Calu3 (cell line): Measurements from ENCODE around the gene BIRC5. TPM values are rescaled to one million over a fixed set of nuclear protein-coding genes. Genes with fewer than 3 reads are reported as not detected.
A peak's percentile ranks its signal among the peaks of the same experiment; 100 is the strongest.

Experiments used
- BruUV-seq: library from RNA; stranded (reverse); fragments of 400-500 nt; replicated peaks from 2 replicates; lab custom pipeline; 2021; lab: Mats Ljungman, UMichigan
- CTCF ChIA-PET: fragments of 300-600 bp; sonication (Branson Sonifier 250); formaldehyde crosslinking; loops from one replicate; lab custom pipeline; 2022; ENCODE audit warnings: antibody characterized with exemption; lab: Charles Lee
- DNase-seq: peaks from one replicate; pipeline ENCODE4 v3.0.0; 2022
- H3K27ac Mint-ChIP-seq: one replicate; pipeline ENCODE4 v1.8.0; 2022; ENCODE audit warnings: mixed read lengths; ENCODE audit not compliant: unreplicated experiment
- H3K27me3 Mint-ChIP-seq: one replicate; pipeline ENCODE4 v1.8.0; 2022; ENCODE audit warnings: mixed read lengths; ENCODE audit not compliant: unreplicated experiment
- H3K36me3 Mint-ChIP-seq: one replicate; pipeline ENCODE4 v1.8.0; 2022; ENCODE audit warnings: mild to moderate bottlenecking, moderate library complexity, mixed read lengths; ENCODE audit not compliant: insufficient read depth, unreplicated experiment
- H3K4me1 Mint-ChIP-seq: one replicate; pipeline ENCODE4 v1.8.0; 2022; ENCODE audit warnings: mild to moderate bottlenecking, low read depth, mixed read lengths; ENCODE audit not compliant: unreplicated experiment
- H3K4me3 Mint-ChIP-seq: one replicate; pipeline ENCODE4 v1.8.0; 2022; ENCODE audit warnings: mild to moderate bottlenecking, low read depth, moderate library complexity, mixed read lengths; ENCODE audit not compliant: unreplicated experiment
- H3K9me3 Mint-ChIP-seq: one replicate; pipeline ENCODE4 v1.8.0; 2022; ENCODE audit warnings: low read depth, mixed read lengths; ENCODE audit not compliant: unreplicated experiment
- CTCF ChIP-seq: fragments of 200-600 bp; IDR thresholded peaks from one replicate; pipeline ENCODE4 v1.8.0; 2022; ENCODE audit warnings: antibody characterized with exemption; ENCODE audit not compliant: unreplicated experiment
- intact Hi-C: fragments of 100-400 bp; cut with micrococcal nuclease; formaldehyde crosslinking; loops from one replicate; pipeline ENCODE4 v1.10.0; 2022; ENCODE audit not compliant: unreplicated experiment
- total RNA-seq: library from RNA; stranded (reverse); gene quantifications from 2 replicates; pipeline ENCODE4 v1.2.3, GENCODE V29; 2022

Gene BIRC5
- total RNA-seq, 1 experiment from 2014 or later = 58.5 TPM

DNA sequence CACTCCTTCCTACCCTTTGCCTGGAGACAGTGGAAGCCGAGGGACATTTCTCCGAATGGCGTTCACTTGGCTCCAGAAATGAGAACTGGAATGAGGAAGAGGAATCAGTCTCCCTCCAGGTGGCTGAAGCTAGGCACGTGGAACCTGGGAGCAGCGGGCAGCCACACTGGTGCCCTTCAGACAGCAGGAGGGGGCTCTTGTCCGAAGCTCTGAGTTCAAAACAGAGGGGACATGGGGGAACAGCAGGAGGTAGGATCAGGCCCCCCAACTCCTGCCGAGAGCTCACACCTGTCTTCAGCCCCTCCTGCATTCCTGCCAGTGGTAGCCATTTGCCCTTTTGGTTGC is 58.8 kb downstream of the BIRC5 start:
- Mint-ChIP-seq H3K9me3 (no peaks in the 10 kb centered on the region), H3K27ac (peak overlapping the region; percentile 39)
- CTCF ChIA-PET = no interaction called here

GRCh38 chr17:78273813-78274212 is 59.8 kb downstream of the BIRC5 start:
- Mint-ChIP-seq H3K9me3 (no peaks in the 10 kb centered on the region), H3K27ac (no peak overlapping the region), H3K36me3 (no peaks in the 10 kb centered on the region), H3K4me1 (no peaks in the 10 kb centered on the region), H3K4me3 (no peak overlapping the region), H3K27me3 (peaks cover 36% of the 10 kb centered on the region)
- TF ChIP-seq CTCF = no peak
- no TSS peak for BruUV-seq
- no peak for DNase-seq
- intact Hi-C loops = no loop called here
- CTCF ChIA-PET = no interaction called here

More for the DNA sequence above, 58.8 kb downstream of the BIRC5 start:
- no peak for TF ChIP-seq CTCF
- Mint-ChIP-seq H3K36me3 (no peaks in the 10 kb centered on the region), H3K4me1 (no peaks in the 10 kb centered on the region), H3K4me3 (peak overlapping the region; percentile 21), H3K27me3 (peaks cover 38% of the 10 kb centered on the region)
- BruUV-seq = no TSS peak
- no peak for DNase-seq
- intact Hi-C loops = no loop called here

Other genes with a start within 250 kb of the BIRC5 start
- gene TMC6, start 85.5 kb upstream of the BIRC5 start, total RNA-seq = 116 and 133 TPM in 2 replicates
- 1.1 and 2.1 TPM in 2 replicates for gene TMC8, start 83.5 kb upstream of the BIRC5 start, total RNA-seq
- gene C17orf99, start 67.9 kb upstream of the BIRC5 start, total RNA-seq = not detected in 2 replicates
- 204 and 229 TPM in 2 replicates for gene SYNGR2, start 45.7 kb upstream of the BIRC5 start, total RNA-seq
- 89.7 and 95.3 TPM in 2 replicates for gene TK1, start 27.2 kb upstream of the BIRC5 start, total RNA-seq
- gene AFMID, start 26.9 kb upstream of the BIRC5 start, total RNA-seq = 28.5 and 30.8 TPM in 2 replicates
- gene TMEM235, start 17.4 kb downstream of the BIRC5 start, total RNA-seq = not detected in 2 replicates
- 39.5 and 51.6 TPM in 2 replicates for gene SOCS3, start 145.8 kb downstream of the BIRC5 start, total RNA-seq
- gene PGS1, start 164.4 kb downstream of the BIRC5 start, total RNA-seq = 39.5 and 42.6 TPM in 2 replicates